ENCODE data around the gene ARID5B. TPM values are rescaled to one million over a fixed set of nuclear protein-coding genes. Genes with fewer than 3 reads are reported as not detected.

ARID5B gene
- total RNA-seq, 1 experiment from 2014 or later: 0.04 TPM

GRCh38 chr10:62048470-62048869 lies 147.0 kb downstream of the ARID5B start:
- Histone ChIP-seq H3K4me2 (ENCODE audit: insufficient read depth, insufficient read length, low read length) (no peak overlapping the region), H2BK20ac (ENCODE audit: low read depth, low read length, poor library complexity, severe bottlenecking) (no peak overlapping the region), H3T11ph (ENCODE audit: low read length) (no peak overlapping the region), H2BK15ac (ENCODE audit: low read depth, low read length) (no peak overlapping the region), H2AK5ac (ENCODE audit: insufficient read length, low read length) (no peak overlapping the region), H3K27ac (ENCODE audit: insufficient read length, low read depth, low read length) (no peak overlapping the region), H3K4me1 (ENCODE audit: insufficient read depth, low read length) (peaks cover 6% of the 10 kb centered on the region; the same call in 1 of the 2 replicates), H2BK5ac (ENCODE audit: insufficient read length, low read length) (no peak overlapping the region), H4K91ac (ENCODE audit: insufficient read length, low read depth, low read length) (no peak overlapping the region), H3K14ac (ENCODE audit: insufficient read depth, low read length) (no peak overlapping the region), H4K5ac (ENCODE audit: insufficient read length, low read depth, low read length) (no peak overlapping the region), H3K27me3 (ENCODE audit: insufficient read depth, low read length) (no peaks in the 10 kb centered on the region), H3K23ac (ENCODE audit: insufficient read length, low read depth, low read length) (no peak overlapping the region), H2BK120ac (ENCODE audit: low read depth, low read length, poor library complexity, severe bottlenecking) (no peak overlapping the region), H3K4ac (ENCODE audit: low read depth, low read length) (no peak overlapping the region), H4K20me1 (ENCODE audit: control insufficient read depth, insufficient read depth, insufficient read length) (no peaks in the 10 kb centered on the region), H3K23me2 (ENCODE audit: insufficient read length, low read depth, low read length, poor library complexity, severe bottlenecking) (peaks cover 4% of the 10 kb centered on the region), H4K8ac (replicated peaks; ENCODE audit: insufficient read length, low read depth, low read length) (no peak overlapping the region), H3K9me3 (ENCODE audit: control insufficient read depth, low read depth, low read length) (no peaks in the 10 kb centered on the region), H3K9ac (ENCODE audit: extremely low read depth, insufficient read length, low read length) (no peak overlapping the region), H2AFZ (ENCODE audit: low read length) (no peak overlapping the region), H3K18ac (ENCODE audit: insufficient read length, low read depth, low read length) (no peak overlapping the region), H3K56ac (ENCODE audit: insufficient read length, low read depth, low read length) (no peak overlapping the region), H2BK12ac (ENCODE audit: insufficient read length, low read depth, low read length) (no peak overlapping the region), H3K79me1 (ENCODE audit: insufficient read depth, low read depth, low read length, poor library complexity, severe bottlenecking) (no peaks in the 10 kb centered on the region), H3K79me2 (ENCODE audit: insufficient read depth, low read length) (no peaks in the 10 kb centered on the region)
- Mint-ChIP-seq H3K9me3 (no peaks in the 10 kb centered on the region; a peak in 1 of 5 replicates), H3K27me3 (ENCODE audit: low read depth) (peaks cover 26% of the 10 kb centered on the region), H3K27ac (no peak overlapping the region), H3K4me1 (peaks cover 44 to 49% of the 10 kb centered on the region in 2 experiments), H3K36me3 (ENCODE audit: insufficient read depth in 1 of 3, low read depth in 3 of 3) (no peaks in the 10 kb centered on the region; a peak in 1 of 7 replicates), H3K4me3 (no peak overlapping the region)
- DNase-seq: no peak
- TF ChIP-seq, protein P1, sequence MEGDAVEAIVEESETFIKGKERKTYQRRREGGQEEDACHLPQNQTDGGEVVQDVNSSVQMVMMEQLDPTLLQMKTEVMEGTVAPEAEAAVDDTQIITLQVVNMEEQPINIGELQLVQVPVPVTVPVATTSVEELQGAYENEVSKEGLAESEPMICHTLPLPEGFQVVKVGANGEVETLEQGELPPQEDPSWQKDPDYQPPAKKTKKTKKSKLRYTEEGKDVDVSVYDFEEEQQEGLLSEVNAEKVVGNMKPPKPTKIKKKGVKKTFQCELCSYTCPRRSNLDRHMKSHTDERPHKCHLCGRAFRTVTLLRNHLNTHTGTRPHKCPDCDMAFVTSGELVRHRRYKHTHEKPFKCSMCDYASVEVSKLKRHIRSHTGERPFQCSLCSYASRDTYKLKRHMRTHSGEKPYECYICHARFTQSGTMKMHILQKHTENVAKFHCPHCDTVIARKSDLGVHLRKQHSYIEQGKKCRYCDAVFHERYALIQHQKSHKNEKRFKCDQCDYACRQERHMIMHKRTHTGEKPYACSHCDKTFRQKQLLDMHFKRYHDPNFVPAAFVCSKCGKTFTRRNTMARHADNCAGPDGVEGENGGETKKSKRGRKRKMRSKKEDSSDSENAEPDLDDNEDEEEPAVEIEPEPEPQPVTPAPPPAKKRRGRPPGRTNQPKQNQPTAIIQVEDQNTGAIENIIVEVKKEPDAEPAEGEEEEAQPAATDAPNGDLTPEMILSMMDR (conservative IDR thresholded peaks at IDR 0.05): no peak
- no CpG with 5 or more reads among the region's 5 CpGs for WGBS (ENCODE audit: extremely low coverage, insufficient read length, low lambda C conversion rate)
